ENCODE results near the gene ZNF729.
"Not testable (repeated sequence)": the region's sequence is repeated elsewhere in the genome, so short reads cannot be mapped to it uniquely, and the experiment has no call there.

Gene ZNF729

GRCh38 chr19:22286151-22286810 is at the start of gene ZNF729:
Gene ZNF729 (plus strand): TSS chr19:22286441. CDS start chr19:22286526, 85 bp downstream.
- no peak for DNase-seq (ENCODE audit: low read depth in 2 of 2, low spot score in 1 of 2)

- DNase-seq (ENCODE audit: low read depth in 2 of 2, low spot score in 1 of 2) = no peak
Observed at GRCh38 chr19:22256856-22257255, 29.4 kb upstream of the ZNF729 start.

- DNase-seq (ENCODE audit: low read depth in 2 of 2, low spot score in 1 of 2) = no peak
Observed at GRCh38 chr19:22257381-22257780, 28.9 kb upstream of the ZNF729 start.

DNA sequence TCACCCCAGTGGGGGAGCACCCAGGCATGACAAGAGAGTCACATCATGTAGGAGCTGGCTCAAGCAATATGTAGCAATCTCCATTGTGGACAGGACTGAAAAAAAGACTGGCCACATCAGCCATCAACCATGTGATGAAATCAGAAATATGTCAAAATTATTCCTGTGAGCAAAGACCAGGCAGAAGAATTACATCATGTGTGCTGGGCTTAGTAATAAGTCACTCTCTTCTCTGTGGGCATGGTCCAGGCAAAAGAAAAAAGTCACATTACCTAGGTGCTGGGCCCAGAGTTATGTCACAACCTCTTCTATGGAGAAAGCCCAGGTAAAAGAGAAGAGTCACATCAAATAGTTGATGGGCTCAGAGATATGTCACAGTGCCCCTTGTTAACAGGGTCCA is 28.3 kb upstream of the ZNF729 start:
- DNase-seq (ENCODE audit: low read depth in 2 of 2, low spot score in 1 of 2) = no peak

DNA sequence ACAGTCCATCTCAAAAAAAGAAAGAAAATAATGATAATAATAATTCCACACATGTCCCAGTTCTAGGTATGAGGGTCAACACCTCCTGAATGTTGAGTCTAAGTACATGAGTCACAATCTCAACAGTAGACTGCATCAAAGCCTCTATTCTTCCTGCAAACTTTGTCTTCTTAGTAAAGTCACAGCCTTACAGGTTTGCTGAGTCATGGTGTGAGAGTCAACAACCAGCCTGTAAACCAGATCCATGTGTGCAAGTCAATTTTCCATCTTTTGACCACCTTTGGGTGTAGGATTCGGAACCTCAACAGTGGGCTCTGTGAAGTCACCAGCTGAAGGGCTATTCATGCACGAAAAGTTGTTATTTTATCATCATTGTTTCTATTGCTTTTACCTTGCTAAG is 25.7 kb upstream of the ZNF729 start:
- DNase-seq (ENCODE audit: low read depth in 2 of 2, low spot score in 1 of 2) = no peak

- DNase-seq (ENCODE audit: low read depth in 2 of 2, low spot score in 1 of 2) = no peak
Observed at GRCh38 chr19:22261596-22261995, 24.6 kb upstream of the ZNF729 start.

GRCh38 chr19:22263121-22263520 is 23.1 kb upstream of the ZNF729 start:
- no peak for DNase-seq (ENCODE audit: low read depth in 2 of 2, low spot score in 1 of 2)

GRCh38 chr19:22321554-22321953 is 35.3 kb downstream of the ZNF729 start:
- DNase-seq (ENCODE audit: low read depth in 2 of 2, low spot score in 1 of 2) = not testable (repeated sequence)

DNA sequence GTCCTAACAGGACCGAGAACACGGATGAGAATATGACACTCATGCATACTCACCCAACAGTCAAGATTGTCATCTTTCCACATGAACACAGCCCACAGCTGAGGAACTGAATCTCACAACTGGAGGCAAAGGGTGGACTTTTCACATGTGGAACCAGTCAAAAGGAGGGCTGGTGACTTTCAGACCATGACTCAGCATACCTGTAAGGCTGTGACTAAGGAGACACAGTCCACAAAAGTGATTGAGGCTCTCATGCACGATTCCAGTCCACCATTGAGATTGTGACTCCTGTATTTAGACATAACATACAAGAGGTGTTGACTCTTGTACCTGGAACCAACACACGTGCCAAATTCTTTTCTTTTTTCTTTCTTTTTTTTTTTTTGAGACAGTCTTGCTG is 40.0 kb downstream of the ZNF729 start:
- no peak for DNase-seq (ENCODE audit: low read depth in 2 of 2, low spot score in 1 of 2)

GRCh38 chr19:22327321-22327720 is 41.1 kb downstream of the ZNF729 start:
- no peak for DNase-seq (ENCODE audit: low read depth in 2 of 2, low spot score in 1 of 2)

GRCh38 chr19:22331521-22331920 is 45.3 kb downstream of the ZNF729 start:
- no peak for DNase-seq (ENCODE audit: low read depth in 2 of 2, low spot score in 1 of 2)

DNA sequence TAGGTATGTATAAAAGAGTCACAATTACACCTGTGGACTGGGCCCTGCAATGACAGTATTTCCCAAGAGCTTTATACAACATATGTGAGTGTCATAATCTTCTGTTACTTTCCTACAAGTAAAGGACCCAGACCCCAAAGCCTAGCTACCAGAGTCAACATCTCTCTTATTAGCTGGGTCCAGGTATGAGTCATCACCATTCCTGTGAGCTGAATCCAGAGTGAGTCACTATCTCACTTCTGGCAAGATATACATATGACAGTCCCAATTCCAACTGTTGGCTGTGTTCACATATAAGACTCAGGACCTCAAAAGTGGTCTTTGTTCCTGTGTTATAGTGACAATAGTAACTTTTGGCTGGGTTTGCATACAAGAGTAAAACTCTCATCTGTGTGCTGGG is 46.7 kb downstream of the ZNF729 start:
- no peak for DNase-seq (ENCODE audit: low read depth in 2 of 2, low spot score in 1 of 2)

- no peak for DNase-seq (ENCODE audit: low read depth in 2 of 2, low spot score in 1 of 2)
Observed at GRCh38 chr19:22335716-22336115, 49.5 kb downstream of the ZNF729 start.

GRCh38 chr19:22354665-22355064 is 68.4 kb downstream of the ZNF729 start:
- no peak for DNase-seq (ENCODE audit: low read depth in 2 of 2, low spot score in 1 of 2)

Data from stimulated activated CD8-positive, alpha-beta memory T cell treated with anti-CD3 and anti-CD28 coated beads, Interleukin-4, amount 100 ng/mL, for 1 hour (primary cell).